Right renal pelvis (tissue), 4 donors: Measurements from ENCODE around the gene RPS15A. TPM values are rescaled to one million over a fixed set of nuclear protein-coding genes. Genes with fewer than 3 reads are reported as not detected.
"Not testable (repeated sequence)": the region's sequence is repeated elsewhere in the genome, so short reads cannot be mapped to it uniquely, and the experiment has no call there.

Experiments
- DNase-seq, 4 donors: peaks; one replicate each; pipeline ENCODE4 v3.0.0-alpha.2; 2013; ENCODE audit warnings: low read depth in 4 of 4, low spot score in 3 of 4, missing footprints in 1 of 4
- polyA plus RNA-seq, 4 donors: library from polyadenylated mRNA; unstranded; fragments of 120-200 nt; gene quantifications; one replicate each; pipeline ENCODE4 v1.2.1, GENCODE V29; 2013; ENCODE audit not compliant: insufficient read length in 4 of 4

Gene RPS15A
- polyA plus RNA-seq, 4 donors: 1,992 to 2,216 (median 2,073) TPM

DNA sequence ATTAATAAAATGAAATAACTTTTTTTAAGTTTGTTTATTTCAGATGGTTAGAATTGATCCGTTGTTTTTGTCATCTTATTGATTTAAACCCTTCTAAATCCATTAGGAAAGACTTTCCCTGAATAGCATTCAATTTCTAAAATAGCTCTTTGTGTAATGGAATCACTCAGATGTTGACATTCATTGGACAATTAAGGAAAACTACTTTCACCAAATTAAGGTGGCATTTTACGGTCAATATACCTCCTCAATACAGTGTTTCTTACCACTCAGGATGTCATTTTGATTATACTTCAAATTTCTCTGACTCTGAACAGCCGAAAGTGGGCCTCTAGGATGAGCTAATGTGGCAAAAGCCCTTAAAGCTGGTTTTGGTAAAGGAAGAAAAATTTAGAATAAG is 9.4 kb upstream of the RPS15A start:
- no peak for DNase-seq

DNA sequence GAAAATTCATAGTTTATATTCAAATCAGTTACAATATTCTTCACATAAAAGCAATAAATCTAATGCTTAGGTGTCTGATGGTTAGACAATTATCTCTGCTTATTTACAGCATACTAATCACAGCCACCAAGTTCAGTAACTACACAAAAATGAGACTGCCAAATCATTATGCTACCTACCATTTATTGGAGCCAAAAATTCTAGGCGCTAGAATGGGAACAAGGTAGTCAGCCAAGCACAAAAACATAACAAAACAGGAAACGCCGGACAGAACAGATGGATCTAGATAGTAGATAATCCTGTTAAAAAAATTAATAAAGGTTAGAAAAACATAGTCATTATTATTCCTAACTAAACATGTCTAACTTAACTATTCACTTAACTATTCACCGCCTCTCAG is 7.6 kb upstream of the RPS15A start:
- no peak for DNase-seq

DNA sequence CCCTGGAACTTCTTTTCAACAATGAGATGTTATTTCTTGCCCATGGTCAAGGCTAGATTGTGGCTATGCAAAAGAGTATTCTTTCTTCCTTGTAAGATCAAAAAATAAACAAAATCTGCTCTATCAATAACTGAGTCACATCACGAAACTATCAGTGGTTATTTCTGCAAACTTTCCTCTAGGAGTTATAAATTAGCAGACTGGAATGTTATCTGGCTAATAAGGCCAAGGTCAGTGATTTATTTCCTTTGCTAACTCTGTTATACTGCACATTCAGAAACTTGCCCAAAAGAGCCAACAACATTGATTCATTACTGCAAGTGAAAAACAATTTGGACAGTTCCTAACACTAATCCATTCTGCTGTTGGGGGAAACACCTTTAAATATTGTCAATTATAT is 6.2 kb upstream of the RPS15A start:
- DNase-seq: no peak

DNA sequence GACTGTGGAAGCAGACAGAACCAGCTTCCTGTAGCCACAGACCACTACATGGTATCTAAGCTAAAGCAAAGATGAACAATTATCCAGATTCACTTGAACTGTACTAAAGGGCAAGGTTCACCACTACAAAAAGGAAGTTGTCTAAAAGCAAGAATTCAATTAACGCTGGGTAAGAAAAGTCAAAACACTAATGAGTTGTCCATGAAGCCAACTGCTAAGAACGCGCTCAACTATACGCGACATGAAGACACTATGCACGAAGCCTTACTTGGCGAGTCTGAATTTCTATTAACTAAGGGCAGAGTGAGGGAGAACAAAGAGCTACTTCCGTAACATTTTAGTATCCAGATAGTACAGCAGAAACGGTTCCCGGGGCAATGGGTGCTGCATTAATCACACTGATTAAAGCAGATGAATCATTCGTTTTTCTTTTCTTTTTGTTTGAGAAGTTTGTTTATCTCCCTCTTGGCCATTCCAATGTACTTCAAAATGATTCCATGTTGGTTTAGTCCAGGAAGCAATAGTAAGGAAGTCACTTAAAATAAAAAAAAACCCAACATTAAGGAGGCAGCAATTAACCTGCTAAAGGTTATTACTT is 2.8 kb upstream of the RPS15A start:
- no peak for DNase-seq

DNA sequence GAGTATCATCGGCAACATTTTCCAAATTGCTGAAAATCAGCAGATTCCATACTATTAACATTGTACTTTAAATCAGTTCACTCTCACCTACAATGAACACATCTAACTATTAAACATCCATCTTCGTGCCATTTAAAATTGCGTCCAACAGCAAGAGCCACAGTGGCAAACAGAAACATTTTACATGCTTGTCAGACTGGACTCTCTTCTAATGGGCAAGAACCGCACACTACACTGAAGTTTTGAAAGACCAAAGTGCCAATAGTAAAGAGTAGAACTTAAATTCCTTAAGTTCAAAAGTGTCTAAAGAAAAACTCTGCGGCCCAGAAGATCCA is 652 bp downstream of the RPS15A start:
- DNase-seq: no peak

DNA sequence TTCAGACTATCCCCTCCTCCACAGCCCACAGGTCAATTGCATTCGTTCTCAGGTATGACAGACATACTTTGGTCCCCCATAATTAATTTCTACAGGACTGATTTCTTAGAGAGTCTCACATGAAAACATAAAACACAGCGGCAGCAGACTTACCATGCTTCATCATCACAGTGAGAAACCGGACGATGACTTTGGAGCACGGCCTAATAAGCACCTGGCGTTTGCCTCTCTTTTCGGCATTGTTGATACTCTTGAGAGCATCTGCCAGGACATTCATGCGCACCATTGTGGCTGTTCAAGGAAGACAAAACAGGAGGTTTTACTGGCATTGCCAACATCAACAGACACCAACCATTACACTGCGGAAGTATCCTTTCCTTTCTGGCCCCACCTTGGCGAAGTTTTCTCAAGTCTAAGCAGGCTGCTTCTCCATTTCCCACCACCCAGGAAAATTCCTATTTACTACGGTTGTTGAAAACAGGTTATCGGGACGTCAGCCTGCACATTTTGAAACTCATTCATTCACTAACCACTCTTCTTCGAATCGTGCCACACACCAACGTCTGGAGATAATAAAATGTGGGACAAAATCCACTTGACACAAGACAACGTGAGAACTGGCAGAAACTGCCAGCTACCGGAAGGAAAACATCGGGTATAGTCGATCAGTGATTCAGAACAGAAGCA is 1.2 kb downstream of the RPS15A start:
- DNase-seq: no peak

DNA sequence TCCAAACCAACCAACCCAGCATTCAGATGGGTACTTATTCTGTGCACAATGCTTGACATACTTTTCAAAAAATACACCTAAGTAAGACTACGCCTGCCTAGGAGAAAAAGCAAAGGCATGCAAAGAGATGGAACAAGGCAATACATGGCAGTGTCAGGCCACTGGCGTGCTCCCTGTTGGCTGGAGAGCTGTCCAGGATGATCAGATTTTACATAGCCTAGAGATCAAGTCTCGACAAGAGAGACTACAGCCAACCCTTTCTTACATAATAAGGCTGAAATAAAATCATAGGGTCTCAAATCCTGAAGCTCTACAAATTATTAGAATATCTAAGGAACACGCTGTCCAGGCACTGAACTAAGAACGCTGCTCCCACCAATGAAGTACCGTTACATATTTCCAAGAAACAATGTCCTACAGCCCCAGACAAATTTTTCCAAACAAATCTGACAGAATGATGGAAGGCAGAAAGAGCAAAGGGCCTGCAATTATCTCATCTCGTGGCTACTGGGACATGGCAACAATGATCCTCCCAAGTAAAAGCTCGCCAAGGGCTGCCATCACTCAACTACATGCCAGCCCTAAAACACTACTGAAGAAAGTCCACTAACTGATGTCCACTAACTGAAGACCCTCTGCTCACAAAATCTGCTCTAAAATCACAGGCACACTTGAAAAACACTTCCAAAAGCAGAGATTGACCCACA is 5.1 kb downstream of the RPS15A start:
- DNase-seq: no peak

DNA sequence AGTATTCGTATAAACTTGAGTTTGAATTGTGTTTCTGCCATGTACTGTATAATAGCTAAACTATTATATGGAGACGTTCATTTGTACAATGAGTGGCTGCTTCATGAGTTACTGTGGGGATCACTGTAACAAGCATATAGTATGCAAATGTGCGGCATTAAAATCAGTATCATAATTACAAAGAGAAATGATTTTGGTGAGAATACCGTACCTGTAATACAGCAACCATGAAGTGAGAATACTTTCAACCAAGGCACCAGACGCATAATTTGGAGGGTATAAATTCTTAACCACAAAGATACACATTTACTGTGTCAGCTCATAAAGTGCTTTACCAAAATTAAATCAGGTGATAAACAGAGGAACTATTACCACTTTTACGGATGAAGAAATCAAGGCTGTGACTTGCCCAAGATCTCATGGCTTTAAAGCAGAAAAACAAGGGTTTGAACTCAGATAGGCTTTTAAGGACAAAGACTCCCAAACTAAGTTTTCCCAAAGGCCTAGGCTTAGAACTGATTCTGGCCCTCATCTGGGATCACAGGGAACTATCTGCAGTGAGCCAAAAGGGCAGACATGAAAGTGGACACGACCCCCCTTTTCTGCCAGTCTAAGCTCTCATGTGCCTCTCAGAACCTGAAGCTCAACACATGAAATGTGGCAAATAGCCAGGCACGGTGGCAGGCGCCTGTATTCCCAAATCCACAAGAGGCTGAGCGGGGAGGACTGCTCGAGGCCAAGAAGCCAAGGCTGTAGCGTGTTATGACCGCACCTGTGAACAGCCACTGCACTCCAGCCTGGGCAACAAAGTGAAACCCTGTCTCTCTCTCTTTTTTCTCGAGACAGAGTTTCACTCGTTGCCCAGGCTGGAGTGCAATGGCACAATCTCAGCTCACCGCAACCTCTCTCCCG is 6.4 kb downstream of the RPS15A start:
- no peak for DNase-seq

DNA sequence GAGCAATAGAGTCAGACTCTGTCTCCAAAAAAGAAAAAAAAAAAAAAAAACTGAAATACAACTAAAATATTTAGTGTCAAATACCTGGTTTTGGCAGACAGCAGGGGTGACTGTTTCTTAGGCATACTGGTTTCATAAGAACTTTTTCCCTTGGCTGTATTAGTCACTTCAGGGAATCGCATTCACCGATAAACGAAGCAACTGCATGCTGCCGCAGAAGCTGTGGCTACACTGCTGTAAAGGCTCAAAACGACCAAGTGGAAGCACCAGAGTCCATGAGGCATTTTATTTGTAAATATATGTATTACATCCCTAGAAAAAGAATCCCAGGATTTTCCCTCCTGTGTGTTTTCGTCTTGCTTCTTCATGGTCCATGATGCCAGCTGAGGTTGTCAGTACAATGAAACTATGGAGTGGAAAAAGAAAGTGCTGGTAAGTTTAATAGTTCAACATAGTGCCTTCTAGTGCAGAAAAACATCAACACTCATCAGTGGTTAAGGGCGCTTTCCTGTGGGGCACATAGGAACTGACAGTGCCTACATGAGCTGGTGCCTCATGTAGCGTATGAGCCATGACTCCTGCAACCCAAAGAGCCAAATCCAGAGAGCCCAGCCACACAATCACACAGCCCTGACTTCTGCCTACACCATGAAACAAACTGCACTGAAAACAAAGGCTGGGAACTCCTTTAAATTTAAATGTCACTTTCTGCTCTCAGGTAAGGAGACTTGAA is 7.3 kb downstream of the RPS15A start:
- no peak for DNase-seq

DNA sequence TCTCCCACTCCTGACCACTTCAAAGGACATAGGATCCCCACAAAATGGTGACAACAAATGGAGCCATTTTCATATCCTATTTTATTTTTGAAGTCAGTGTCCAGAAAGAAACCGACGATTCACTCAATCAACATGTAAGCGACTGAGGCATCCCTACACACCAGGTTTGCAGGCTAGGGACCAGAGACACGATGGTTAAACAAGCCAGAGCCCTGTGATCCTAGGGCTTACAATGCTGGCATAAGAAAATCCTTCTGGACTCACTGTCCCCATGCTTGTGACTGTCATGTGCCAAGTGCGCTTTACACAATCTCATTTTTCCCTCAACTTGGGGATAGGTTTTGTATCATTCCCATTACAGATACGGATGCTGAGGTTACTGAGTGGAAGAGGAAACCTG is 8.9 kb downstream of the RPS15A start:
- not testable (repeated sequence) for DNase-seq

DNA sequence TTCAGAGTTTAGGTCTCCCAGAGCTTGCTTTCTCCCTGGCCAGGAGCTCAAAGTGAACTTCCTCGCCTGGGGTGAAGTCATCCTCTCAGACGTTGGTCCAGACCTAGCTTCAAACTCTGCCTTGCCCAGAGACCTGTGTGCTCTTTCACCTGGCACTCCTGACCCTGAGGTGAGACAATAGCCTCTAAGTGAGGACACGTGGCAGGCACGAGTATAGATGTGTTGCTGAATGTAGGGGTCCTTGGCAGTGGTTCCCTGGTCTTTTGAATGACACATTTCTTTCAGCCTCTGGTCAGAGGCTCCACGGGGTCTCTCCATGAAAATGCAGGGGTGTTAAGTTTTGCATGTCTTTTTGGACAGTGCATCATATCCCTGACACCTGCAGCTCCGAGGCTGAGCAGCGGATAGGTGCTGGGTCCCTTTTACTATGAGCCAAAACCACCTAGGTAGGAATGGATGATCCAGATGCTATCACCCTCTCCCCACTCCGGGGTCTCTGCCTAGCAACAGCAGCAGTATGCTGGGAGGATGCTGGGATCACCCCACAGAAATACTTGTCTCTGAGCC is 9.6 kb downstream of the RPS15A start:
- DNase-seq: not testable (repeated sequence)

DNA sequence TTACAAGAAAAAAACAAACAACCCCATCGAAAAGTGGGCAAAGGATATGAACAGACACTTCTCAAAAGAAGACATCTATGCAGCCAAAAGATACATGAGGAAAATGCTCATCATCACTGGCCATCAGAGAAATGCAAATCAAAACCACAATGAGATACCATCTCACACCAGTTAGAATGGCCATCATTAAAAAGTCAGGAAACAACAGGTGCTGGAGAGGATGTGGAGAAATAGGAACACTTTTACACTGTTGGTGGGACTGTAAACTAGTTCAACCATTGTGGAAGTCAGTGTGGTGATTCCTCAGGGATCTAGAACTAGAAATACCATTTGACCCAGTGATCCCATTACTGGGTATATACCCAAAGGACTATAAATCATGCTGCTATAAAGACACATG is 12.5 kb downstream of the RPS15A start:
- DNase-seq: not testable (repeated sequence)

DNA sequence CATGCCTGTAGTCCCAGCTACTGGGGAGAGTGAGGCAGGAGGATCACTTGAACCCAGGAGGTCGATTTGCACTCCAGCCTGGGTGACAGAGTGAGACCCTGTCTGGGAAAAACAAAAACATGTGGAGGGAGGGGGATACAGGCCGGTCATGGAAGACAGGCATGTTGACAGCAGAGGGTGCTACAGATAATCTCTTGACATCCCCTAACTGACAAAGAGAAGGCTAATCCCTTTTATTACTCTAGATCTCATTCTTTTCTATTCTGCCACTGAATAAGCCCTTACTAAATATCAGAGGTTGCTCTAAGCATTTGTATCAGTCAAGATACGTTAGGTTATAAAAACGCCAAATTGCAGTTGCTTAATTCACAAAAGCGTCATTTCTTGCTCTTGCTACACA is 13.8 kb downstream of the RPS15A start:
- DNase-seq: not testable (repeated sequence)

DNA sequence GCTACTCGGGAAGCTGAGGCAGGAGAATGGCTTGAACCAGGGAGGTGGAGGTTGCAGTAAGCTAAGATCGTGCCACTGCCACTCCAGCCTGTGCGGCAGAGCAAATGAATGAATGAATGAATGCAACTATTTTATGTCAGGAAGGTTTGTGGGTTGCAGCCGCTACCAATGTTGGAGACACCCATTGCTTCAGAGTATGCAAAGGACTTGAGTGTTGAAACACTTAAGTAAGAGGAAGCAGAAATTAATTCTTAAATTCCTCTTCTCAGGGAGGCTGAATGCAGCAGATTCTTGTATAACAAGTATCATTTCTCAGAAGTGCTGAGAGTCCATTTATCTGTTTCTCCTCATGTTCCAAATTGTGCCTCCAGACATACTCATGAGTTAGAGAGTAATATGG is 15.5 kb downstream of the RPS15A start:
- DNase-seq: not testable (repeated sequence)

DNA sequence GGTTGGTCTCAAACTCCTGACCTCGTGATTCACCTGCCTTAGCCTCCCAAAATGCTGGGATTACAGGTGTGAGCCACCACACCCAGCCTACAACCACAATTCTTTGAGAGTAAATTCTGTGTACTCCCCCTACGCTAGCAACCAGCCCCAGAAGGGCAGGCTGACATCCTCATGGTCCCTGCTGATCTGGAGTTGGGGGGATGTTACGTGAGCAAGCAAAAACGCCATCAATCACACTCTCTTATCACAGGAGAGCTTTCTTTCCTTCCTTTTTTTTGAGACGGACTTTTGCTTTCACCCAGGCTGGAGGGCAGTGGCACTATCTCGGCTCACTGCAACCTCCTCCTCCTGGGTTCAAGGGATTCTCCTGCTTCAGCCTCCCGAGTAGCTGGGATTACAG is 18.0 kb downstream of the RPS15A start:
- not testable (repeated sequence) for DNase-seq

DNA sequence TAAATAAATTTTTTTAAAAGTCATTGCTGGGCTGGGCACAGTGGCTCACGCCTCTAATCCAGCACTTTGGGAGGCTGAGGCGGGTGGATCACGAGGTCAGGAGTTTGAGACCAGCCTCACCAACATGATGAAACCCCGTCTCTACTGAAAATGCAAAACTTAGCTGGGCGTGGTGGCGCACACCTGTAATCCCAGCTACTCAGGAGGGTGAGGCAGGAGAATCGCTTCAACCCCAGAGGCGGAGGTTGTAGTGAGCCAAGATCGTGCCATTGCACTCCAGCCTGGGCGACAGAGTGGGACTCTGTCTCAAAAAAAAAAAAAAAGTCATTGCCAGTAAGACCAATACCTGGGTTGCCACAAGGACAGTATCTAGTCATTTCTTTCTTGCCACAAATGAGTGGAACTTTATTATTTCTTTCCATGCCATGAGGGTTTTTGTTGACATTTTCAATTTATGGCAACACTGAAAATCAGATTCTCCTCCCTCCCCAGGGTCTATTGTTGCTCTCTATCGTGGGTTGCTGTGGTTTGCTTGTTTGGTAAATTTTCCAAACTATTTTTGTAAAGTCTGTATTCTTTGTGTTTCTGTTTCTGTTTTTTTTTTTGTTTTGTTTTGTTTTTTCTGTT is 19.7 kb downstream of the RPS15A start:
- not testable (repeated sequence) for DNase-seq

DNA sequence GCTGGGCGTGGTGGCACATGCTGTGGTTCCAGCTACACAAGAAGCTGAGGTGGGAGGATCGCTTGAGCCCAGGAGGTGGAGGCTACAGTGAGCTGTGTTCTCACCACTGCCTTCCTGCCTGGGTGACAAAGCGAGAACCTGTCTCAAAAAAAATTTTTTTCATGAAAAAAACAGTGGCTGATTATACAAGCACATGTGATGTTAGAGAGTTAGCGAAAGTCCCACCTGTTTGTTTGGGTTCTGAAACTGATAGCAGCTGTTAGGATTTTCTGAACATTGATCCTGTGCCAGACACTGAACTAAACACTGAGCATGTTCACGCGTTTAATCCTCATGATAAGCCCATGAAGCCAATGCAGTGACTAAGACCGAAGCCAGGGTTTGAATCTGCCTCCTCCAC is 22.9 kb downstream of the RPS15A start:
- DNase-seq: not testable (repeated sequence)

DNA sequence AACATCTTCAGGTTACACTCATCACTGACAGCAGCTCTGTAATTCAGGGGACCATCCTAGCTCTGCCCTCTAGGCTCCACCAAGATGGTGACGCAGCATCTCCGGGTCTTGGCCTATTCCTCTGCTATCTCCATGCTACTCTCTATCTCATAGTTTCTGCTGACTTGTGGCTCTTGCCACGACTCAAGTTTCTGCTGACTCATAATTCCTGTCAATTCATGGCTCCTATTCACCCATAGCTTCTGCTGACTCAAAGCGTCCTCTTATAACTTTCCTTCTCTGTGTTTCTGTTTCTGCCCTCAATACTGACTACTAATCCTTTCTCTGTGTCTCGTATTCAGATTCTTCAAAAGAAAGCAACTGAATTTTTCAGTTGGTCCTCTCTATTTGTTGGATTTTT is 27.4 kb downstream of the RPS15A start:
- not testable (repeated sequence) for DNase-seq
